HG03060 (cell line): ENCODE data around the gene YJEFN3.

ENCODE experiments used
- ATAC-seq: cut with Tn5 transposase; IDR thresholded peaks from one replicate; pipeline ENCODE4 v1.9.1; 2021; ENCODE audit warnings: low read depth, moderate number of reproducible peaks; ENCODE audit not compliant: unreplicated experiment

The YJEFN3 gene

DNA sequence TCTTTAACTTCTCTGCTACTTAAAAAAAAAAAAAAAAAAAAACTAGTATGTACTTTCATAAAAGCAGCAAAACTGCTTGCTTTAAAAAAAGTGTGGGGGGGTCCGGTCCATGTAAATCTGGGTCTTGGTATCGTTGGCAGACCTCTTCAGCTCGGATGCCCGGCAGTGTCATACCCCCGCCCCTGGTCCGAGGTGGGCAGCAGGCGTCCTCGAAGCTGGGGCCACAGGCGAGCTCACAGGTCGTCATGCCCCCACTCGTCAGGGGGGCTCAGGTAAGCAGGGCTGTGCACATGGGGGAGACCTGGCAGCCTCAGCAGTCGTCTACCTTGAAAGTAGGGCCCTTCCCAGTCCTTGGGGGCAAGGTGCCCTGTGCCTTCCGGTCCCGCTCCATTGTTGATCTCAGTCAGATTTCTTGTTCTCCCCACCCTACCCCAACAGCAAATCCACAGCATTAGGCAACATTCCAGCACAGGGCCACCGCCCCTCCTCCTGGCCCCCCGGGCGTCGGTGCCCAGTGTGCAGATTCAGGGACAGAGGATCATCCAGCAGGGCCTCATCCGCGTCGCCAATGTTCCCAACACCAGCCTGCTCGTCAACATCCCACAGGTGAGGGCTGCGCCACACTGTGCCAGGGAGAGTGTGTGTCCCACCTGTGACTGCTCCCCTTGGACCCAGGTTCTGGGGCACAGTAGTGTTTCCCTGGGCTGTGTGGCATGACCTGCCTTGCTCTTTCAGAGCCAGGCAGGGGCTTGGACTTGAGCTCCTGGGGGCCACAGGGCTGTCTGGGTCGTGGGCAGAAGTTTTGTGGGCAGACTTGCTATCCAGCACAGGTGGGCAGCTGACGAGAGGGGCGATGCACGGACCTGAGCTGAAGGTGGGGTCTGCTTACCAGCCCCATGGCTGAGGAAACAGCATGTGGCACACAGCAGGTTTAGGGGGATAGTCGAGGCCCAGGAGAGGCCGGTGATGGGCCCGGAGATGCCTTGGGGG lies 32.8 kb upstream of the YJEFN3 start:
- ATAC-seq: no peak

DNA sequence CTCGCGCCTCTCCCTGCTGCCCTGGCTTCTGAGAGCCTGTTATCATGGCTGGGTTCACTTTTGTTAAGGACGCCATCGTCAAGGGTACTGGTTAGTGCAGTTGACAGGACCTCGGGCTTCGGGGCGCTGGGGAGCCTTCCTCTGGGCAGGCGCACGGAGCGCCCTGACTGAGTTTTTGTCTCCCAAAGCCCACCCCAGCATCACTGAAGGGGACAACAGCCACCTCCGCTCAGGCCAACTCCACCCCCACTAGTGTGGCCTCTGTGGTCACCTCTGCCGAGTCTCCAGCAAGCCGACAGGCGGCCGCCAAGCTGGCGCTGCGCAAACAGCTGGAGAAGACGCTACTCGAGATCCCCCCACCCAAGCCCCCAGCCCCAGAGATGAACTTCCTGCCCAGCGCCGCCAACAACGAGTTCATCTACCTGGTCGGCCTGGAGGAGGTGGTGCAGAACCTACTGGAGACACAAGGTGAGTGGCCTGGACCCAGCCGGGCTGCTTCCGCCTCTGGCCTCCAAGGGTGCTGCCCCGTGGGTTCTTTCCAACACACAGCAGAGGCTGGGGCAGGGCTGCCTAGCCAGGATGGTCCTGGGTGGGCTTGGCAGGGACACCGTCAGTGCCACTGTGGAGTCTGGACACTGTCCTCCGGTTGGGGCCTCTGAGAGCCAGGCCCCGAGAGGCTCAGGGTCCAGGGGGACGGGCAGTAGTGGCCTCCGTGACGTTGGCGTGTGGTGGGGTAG lies 30.3 kb upstream of the YJEFN3 start:
- no peak for ATAC-seq

DNA sequence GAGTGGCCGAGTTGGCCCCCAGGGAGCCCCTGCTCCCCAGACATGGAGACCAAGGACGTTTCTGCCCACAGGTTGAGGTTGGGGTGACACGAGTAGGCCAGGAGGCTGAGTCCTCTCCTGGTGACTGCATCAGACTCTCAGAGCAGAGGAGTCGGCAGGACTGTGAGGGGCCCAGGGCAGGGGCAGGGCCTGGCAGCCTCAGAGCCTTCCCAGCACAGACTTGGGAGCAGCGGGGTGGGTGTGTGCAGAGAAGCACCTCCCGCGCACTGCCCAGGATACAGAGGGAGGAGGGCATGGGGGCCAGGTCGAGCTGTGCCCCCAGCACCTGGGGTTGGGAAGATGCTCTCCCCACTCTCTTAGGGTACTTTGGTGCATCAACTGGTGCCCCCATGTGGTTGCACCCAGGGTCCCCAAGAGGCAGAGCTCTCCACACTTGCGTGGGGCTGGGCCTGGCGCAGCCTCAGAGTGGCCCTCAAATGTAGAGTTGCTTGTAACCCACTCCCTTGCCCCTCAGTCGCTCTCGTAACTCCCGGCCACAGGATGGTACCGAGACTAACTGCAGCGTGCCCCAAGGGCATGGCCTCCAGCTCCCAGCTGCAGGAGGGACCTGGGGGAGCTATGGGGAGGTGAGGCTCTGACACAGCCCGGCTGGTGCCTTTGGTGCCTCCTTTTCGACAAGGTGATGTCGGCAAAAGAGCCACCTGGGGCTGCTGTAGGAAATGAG lies 29.3 kb upstream of the YJEFN3 start:
- ATAC-seq: no peak

DNA sequence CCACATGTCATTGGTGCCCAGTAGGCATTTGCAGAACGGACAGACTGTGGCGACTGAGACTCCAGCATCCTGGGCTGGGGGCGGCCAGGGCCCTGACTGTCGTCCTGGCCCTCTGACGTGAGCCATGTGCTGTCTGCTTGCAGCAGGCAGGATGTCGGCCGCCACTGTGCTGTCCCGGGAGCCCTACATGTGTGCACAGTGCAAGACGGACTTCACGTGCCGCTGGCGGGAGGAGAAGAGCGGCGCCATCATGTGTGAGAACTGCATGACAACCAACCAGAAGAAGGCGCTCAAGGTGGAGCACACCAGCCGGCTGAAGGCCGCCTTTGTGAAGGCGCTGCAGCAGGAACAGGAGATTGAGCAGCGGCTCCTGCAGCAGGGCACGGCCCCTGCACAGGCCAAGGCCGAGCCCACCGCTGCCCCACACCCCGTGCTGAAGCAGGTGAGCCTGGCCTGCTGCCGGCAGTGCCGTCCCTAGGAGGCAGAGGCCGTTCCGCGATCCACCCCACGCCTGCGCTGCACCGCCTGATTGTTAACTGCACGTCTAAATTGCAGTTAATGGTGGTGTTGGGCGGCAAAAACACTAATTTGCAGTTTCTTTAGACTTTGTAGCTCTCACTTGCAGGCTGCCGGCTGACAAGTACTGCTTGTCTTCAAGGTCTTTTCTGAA lies 27.6 kb upstream of the YJEFN3 start:
- ATAC-seq: no peak

DNA sequence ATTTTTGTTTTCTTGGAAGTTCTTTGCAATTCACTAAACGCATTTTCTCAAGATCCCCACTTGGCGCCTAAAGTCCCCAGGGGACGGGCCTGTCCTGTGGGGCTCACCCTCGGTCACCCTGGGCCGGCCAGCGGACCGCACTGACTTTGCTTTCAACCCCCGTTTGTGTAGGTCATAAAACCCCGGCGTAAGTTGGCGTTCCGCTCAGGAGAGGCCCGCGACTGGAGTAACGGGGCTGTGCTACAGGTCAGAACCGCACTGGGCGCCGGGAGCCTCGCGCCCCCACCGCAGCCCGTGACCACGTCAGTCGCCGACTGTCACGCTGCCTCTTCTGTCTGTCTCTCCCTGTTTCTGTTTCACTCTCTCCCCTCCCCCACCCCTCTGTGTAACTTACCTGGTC lies 26.9 kb upstream of the YJEFN3 start:
- ATAC-seq: no peak

DNA sequence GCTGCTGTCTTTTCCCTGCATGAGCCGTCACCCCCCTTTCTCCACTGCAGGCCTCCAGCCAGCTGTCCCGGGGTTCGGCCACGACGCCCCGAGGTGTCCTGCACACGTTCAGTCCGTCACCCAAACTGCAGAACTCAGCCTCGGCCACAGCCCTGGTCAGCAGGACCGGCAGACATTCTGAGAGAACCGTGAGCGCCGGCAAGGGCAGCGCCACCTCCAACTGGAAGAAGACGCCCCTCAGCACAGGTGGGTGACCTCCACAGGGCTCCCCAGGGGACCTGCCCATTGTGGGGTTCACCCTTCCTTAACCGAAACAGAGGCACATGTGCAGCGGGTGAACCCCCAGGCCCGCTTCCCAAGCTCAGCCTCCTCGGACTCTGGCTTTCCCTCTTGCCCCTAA lies 26.4 kb upstream of the YJEFN3 start:
- ATAC-seq: no peak

DNA sequence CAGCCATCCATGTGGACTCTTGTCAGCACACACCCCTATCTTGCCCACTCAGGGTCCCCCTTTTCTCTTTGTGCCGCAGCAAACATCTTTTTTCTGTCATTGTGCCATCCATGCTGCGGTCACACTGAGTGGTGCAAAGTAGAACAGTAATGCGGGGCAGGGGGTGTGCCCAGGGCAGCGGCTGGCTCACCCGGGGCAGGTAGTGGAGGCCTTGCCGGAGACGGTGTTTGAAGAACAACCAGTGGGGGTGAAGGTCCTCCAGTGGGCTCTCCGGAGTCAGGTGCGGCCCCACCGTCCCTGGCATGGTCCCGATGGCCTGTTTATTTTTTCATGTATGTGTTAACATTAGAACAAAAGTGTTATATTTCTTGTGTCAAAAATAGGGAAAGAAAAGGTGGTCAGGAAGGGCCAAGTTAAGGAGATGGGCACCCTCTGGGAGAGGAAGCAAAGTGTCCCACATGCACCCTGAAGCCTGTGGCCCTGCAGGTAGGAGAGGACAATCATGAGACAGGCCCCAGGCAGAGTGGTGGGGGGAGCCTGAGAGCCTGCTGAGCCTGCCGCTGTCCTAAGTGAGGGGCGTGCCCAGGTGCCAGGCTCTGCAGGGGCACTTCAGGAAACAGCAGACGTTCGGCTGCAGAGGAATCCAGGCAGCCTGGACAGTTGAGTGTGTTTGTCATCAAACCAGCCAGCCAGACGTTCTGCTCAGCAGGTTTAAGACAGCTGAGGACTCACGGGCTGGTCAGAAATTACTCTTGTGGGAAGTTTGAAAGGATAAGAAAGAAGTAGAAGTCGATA lies 25.7 kb upstream of the YJEFN3 start:
- ATAC-seq: no peak

DNA sequence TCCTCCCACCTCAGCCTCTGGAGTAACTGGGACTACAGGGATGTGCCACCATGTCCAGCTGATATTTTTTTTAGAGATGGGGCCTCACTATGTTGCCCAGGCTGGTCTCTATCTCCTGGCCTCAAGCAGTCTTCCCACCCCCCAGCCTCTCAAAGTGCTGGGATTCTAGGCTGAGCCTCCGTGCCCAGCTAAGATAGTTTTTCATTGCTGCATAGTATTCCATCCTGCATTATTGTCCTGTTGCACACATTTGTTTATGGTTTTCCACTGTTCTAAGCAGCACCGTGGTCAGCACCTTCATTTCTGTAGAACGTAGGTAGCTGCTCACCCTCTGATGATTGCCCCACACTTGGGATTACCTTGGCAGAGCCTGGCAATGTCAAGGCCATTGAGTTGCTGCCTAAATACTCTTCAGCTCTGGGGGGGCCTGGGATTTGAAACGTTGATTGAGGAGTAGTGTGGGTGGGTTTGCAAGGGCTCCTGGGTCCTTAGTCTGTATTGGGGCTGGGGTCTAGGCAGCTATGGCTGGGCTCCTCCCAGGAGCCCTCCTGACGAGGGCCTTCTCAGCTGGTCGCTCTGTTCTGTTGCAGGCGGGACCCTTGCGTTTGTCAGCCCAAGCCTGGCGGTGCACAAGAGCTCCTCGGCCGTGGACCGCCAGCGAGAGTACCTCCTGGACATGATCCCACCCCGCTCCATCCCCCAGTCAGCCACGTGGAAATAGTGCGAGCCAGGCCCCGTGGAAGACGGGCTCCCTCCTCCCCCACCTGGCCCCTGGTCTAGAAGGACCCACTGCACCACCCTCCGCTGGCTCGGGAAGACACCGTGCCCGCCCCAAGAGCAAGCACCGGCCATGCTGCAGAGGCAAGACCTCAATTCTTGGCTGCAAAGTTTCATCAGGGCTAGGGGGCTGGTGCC lies 23.7 kb upstream of the YJEFN3 start:
- no peak for ATAC-seq

DNA sequence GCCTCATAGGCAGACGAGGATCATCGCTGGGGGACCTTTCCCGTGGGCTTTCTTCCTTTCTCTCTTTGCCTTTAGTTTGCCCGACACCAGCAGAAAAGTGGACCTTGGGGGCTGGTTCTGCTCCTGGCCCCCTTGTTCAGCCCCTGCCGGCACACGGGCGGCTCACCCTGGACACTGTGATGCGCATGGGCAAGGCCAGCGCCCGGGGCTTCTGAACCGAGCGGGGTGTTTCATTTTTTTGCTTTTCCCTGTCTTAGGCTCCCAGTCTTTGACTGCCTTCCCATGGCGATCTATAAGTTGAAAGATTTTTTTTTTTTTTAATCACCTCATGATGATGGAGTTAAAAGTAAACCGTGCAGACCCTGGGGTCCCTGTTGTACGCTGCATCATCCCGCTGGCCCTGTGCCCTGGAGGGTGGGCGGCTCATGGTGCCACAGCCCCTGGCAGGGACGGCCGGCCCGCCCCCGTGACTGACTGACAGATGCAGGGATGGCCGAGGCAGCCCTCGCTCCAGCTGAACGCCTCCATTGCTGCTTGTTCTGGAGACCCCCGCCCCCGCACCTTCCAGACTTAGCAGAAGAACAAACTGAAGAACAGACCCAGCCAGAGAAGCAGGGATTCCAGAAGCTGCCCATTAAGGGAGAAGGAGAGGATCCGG lies 22.9 kb upstream of the YJEFN3 start:
- ATAC-seq: no peak

DNA sequence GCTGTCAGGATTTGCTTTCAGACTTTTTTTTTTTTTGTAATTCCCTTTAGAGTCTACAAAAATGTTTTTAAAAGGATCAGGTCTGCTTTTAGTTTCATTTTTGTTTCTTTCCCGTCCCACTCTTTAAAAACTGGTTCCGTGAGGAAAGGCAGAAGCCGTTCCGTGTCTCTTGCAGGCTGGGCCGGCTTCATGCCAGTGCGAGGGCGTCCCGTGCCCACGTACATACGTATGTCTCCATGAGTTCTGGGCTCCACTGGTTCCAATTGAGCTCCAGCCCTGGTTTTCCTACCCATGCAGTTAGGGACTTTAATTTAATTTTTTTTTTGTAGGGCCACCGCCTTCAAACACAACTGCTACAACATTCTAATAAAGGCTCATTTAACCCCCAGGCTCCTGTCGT lies 22.1 kb upstream of the YJEFN3 start:
- no peak for ATAC-seq

DNA sequence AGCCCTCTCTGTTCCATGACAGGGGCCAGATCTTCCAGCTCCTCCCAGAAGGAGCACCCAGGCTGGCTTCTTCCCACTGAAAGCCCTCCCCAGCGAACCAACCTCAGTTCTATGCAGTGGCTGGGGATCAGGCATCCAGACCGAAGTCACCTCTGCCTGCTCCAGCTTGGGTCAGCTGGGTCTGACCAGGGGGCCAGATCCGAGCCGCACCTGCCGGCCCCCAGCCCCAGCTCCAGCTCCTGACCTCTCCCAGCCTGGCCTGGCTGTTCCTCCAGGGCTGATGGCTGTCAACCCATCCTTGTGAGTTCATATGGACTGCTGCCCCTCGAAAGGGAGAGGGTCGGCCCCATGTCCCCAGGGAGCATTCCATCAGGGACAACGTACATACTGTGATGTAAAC lies 21.4 kb upstream of the YJEFN3 start:
- no peak for ATAC-seq

DNA sequence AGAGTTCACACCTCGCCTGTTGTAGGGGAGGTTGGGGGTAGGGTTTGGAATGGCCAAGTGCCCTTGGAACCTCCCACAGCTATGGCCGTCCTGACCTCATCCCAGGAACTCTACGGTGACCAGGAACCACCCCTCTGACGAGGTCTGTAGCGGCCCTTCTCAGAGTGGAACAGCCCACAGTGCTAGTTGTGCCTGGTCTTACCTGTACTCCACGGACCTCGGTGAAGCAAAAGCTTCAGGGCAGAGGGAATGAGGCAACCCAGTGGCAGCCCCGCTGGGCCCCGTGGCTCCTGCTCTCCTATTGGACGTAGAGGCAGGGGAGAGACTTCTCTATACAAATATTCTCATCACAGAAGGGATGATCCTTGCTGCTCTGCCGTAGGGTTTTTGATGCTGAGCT lies 20.5 kb upstream of the YJEFN3 start:
- ATAC-seq: no peak

DNA sequence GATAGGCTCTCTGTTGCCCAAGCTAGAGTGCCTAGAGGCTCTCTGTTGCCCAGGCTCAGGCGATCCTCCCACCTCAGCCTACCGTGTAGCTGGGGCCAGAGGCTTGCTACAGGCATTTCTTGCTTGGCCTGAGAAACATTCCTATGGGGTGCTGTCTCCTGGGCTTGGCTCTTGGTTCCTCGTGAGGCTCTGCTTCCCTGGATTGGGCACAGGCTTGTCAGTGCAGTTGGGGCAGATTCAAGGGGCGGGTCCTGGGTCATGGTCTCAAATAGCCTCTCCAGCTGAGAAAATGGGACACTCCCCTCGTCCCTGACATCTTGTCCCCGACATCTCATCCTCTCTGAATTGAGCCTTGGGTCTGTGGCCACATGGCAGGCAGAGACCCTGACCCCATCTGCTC lies 18.3 kb upstream of the YJEFN3 start:
- no peak for ATAC-seq

DNA sequence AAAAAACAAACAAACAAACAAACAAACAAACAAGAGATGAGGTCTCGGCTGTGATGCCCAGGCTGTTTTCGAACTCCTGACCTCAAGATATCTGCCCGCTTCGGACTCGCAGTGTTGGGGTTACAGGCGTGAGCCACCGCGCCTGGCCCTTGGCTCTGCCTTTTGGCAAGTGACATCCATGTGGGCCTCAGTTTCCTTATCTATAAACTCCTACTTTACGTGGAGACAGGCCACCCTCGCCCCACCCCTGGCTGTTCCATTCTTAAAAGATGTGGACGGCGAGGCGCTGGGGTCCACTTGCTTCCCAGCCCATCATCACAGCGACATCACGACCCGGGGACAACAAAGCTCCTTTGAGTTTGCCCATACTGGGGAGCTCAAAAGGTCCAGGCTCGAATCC lies 15.0 kb upstream of the YJEFN3 start:
- no peak for ATAC-seq

DNA sequence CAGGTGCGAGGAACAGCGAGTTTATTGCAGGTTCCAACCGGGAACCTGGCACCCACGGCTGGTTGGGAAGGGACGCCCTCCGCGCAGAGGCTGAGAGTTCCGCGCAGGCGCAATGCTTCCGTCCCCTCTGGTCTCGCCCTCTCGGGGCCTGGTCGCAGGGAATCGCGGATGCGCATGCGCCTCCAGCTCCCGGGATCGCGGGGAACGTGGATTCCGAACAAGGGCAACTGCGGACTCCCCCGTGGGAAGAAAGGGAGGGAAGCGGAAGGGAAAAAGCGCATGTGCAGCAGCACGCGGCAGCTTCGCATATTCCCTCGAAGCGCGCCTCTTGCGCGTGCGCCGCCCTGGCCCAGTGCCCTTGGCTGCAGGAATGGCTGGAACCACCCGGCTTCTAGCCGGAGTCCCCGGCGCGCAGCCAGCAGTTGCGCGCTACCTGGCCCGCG lies 14.5 kb upstream of the YJEFN3 start:
- ATAC-seq: no peak

DNA sequence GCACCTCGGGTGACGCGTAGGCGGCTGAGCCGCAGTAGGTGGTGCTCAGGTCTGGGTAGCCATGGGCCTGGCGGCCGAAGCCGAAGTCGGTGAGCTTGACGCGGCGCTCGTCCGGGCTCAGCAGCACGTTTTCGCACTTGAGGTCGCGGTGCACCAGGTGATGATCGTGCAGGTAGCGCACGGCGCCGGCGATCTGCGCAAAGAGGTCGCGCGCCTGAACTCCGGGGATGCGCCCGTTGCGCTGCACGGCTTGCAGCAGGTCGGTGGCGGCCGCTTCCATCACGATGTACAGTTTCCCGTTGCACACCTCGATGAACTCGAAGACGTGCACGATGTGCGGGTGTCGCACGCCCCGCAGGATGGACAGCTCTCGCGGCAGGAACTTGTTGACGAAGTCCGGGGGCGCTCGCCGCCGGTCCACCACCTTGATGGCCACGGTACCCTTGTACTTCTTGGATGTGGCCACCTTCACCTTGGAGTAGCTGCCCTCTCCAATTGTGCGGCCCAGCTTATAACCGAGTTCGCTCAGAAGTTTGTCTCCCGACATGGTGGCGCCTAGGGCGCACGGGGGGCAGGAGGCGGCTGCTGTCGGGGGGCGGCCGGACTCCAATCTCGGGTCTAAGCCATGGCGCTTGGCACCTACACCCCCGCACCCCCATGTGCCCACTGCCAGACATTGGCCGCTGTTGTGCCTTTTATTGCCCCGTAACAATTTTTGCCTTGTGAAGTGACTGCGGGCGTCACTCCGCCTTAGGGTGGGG lies 13.7 kb upstream of the YJEFN3 start, which contains the start of gene TSSK6:
Gene TSSK6, minus strand, starts transcription at position 668 of the 761 bp plus-strand sequence. Its CDS starts 121 bp downstream, at position 547.
- ATAC-seq: no peak
